GM18498 (cell line): ENCODE measurements around the gene MAEA.
"Not testable (repeated sequence)": the region's sequence is repeated elsewhere in the genome, so short reads cannot be mapped to it uniquely, and the experiment has no call there.

Source experiments
- ATAC-seq: cut with Tn5 transposase; IDR thresholded peaks from one replicate; pipeline ENCODE4 v1.9.1; 2021; ENCODE audit warnings: mild to moderate bottlenecking, moderate library complexity; ENCODE audit not compliant: unreplicated experiment

Gene MAEA

GRCh38 chr4:1364217-1364616 lies 74.5 kb downstream of the MAEA start:
- ATAC-seq = no peak

GRCh38 chr4:1364748-1365147 lies 75.1 kb downstream of the MAEA start:
- ATAC-seq = no peak

GRCh38 chr4:1365271-1366178 lies 75.8 kb downstream of the MAEA start:
- ATAC-seq = no peak

GRCh38 chr4:1366371-1367229 lies 76.9 kb downstream of the MAEA start:
- no peak for ATAC-seq

GRCh38 chr4:1367230-1367935 lies 77.7 kb downstream of the MAEA start:
- ATAC-seq = no peak

GRCh38 chr4:1367936-1368289 lies 78.2 kb downstream of the MAEA start:
- ATAC-seq = no peak

GRCh38 chr4:1368421-1369090 lies 78.9 kb downstream of the MAEA start:
- no peak for ATAC-seq

- no peak for ATAC-seq
Measured at GRCh38 chr4:1369091-1369450, 79.4 kb downstream of the MAEA start.

- ATAC-seq = no peak
Measured at GRCh38 chr4:1369479-1370079, 79.9 kb downstream of the MAEA start.

GRCh38 chr4:1370321-1371124 lies 80.8 kb downstream of the MAEA start:
- ATAC-seq = no peak

GRCh38 chr4:1371176-1372165 lies 81.8 kb downstream of the MAEA start:
- ATAC-seq = no peak

- ATAC-seq = not testable (repeated sequence)
Measured at GRCh38 chr4:1372576-1372975, 82.9 kb downstream of the MAEA start.

- no peak for ATAC-seq
Measured at GRCh38 chr4:1373892-1374705, 84.4 kb downstream of the MAEA start.

- no peak for ATAC-seq
Measured at GRCh38 chr4:1374706-1375045, 85.0 kb downstream of the MAEA start.

- ATAC-seq = no peak
Measured at GRCh38 chr4:1375051-1375721, 85.5 kb downstream of the MAEA start.

- ATAC-seq = no peak
Measured at GRCh38 chr4:1375761-1376322, 86.2 kb downstream of the MAEA start.

GRCh38 chr4:1376391-1376840 lies 86.7 kb downstream of the MAEA start:
- no peak for ATAC-seq
